ENCODE results near the gene ZNF574. TPM values are rescaled to one million over a fixed set of nuclear protein-coding genes. Genes with fewer than 3 reads are reported as not detected.
"Not testable (repeated sequence)": the region's sequence is repeated elsewhere in the genome, so short reads cannot be mapped to it uniquely, and the experiment has no call there.

The ZNF574 gene
- total and polyA plus RNA-seq, 2 experiments from 2014 or later, result 19.4 to 61.2 TPM

- not testable (repeated sequence) for H3K4me1 ChIP-seq (ENCODE audit: insufficient read depth); H3K27me3 ChIP-seq (ENCODE audit: insufficient read depth); H3K79me2 ChIP-seq (replicated peaks; ENCODE audit: insufficient read depth); H3K9me3 Mint-ChIP-seq; H3K36me3 ChIP-seq (ENCODE audit: insufficient read depth); H3K27ac Mint-ChIP-seq; H3K27ac ChIP-seq (ENCODE audit: low read depth); DNase-seq (ENCODE audit: low spot score); H2AFZ ChIP-seq; H3K4me3 ChIP-seq; H4K20me1 ChIP-seq (replicated peaks; ENCODE audit: insufficient read depth); ATAC-seq; H3F3A ChIP-seq (replicated peaks; ENCODE audit: low read depth); H3K4me2 ChIP-seq; H3K9me2 ChIP-seq (ENCODE audit: insufficient read depth); H3K36me3 Mint-ChIP-seq (ENCODE audit: low read depth); H3K27me3 Mint-ChIP-seq (ENCODE audit: insufficient read depth, low read depth, poor library complexity); H3K4me3 Mint-ChIP-seq
- H3K4me1 Mint-ChIP-seq, result peaks cover 15% of the 10 kb centered on the region
Observed at GRCh38 chr19:42100241-42100640, 24.3 kb downstream of the ZNF574 start.

- Mint-ChIP-seq H3K36me3 (ENCODE audit: low read depth) (no peaks in the 10 kb centered on the region), H3K27ac (no peak overlapping the region), H3K27me3 (ENCODE audit: insufficient read depth, low read depth, poor library complexity) (peaks cover 6% of the 10 kb centered on the region), H3K4me1 (peaks cover 12% of the 10 kb centered on the region), H3K4me3 (no peak overlapping the region), H3K9me3 (no peaks in the 10 kb centered on the region)
- ATAC-seq (no peak), DNase-seq (ENCODE audit: low spot score) (no peak)
- no peaks in the 10 kb centered on the region for H4K20me1 ChIP-seq (replicated peaks; ENCODE audit: insufficient read depth)
- H3K4me3 ChIP-seq, result no peak overlapping the region
- H3K9me2 ChIP-seq (ENCODE audit: insufficient read depth), result no peaks in the 10 kb centered on the region
- H3K4me1 ChIP-seq (ENCODE audit: insufficient read depth), result peaks cover 8% of the 10 kb centered on the region; the same call in 1 of the 2 replicates
- no peak overlapping the region for H3K27ac ChIP-seq (ENCODE audit: low read depth)
- no peaks in the 10 kb centered on the region for H3K36me3 ChIP-seq (ENCODE audit: insufficient read depth)
- no peaks in the 10 kb centered on the region for H3K79me2 ChIP-seq (replicated peaks; ENCODE audit: insufficient read depth)
- H2AFZ ChIP-seq, result no peak overlapping the region
- no peak for TF ChIP-seq ZNF331 (CRISPR knock-in tag; IDR thresholded peaks at IDR 0.05; ENCODE audit: low read depth)
- no peak for TF ChIP-seq REST (IDR thresholded peaks at IDR 0.05; ENCODE audit: unreplicated experiment)
- TF ChIP-seq STAT1 (IDR thresholded peaks at IDR 0.05; ENCODE audit: unreplicated experiment), result no peak
- TF ChIP-seq EZH2 (IDR thresholded peaks at IDR 0.05; ENCODE audit: low read depth, unreplicated experiment), result no peak
- no peak for TF ChIP-seq CTCF (conservative IDR thresholded peaks at IDR 0.05; ENCODE audit: low read depth in 2 of 2)
- no peak for TF ChIP-seq POLR2AphosphoS5 (IDR thresholded peaks at IDR 0.05; ENCODE audit: low read depth)
- H3K4me2 ChIP-seq, result no peak overlapping the region
- no peaks in the 10 kb centered on the region for H3F3A ChIP-seq (replicated peaks; ENCODE audit: low read depth)
- no peaks in the 10 kb centered on the region; the same call in 1 of the 2 replicates for H3K27me3 ChIP-seq (ENCODE audit: insufficient read depth)
Observed at GRCh38 chr19:42102877-42103276, 26.9 kb downstream of the ZNF574 start.
